Measurements from ENCODE around the gene RBM14.

RBM14 gene

DNA sequence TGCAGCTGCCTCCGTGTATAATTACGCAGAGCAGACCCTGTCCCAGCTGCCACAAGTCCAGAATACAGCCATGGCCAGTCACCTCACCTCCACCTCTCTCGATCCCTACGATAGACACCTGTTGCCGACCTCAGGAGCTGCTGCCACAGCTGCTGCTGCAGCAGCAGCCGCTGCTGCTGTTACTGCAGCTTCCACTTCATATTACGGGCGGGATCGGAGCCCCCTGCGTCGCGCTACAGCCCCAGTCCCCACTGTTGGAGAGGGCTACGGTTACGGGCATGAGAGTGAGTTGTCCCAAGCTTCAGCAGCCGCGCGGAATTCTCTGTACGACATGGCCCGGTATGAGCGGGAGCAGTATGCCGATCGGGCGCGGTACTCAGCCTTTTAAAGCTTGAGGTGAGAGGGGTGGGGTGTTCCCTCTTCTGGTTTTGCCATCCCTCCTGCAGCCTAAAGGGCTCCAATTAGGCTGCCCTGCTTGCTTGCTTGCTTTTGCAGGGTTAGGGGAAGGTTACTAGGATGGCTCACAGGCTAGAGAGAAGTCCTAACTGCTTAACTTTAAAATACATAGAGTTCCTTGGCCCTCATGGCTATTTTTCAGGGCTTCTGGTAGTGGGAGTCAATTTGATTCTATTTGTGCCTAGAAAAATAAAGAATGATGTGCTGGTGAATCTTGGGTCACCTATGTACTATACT lies 27.5 kb downstream of the RBM14 start:
- H3K4me3 ChIP-seq (ENCODE audit: low read depth, low read length): no peak overlapping the region
- TF ChIP-seq, protein P1, sequence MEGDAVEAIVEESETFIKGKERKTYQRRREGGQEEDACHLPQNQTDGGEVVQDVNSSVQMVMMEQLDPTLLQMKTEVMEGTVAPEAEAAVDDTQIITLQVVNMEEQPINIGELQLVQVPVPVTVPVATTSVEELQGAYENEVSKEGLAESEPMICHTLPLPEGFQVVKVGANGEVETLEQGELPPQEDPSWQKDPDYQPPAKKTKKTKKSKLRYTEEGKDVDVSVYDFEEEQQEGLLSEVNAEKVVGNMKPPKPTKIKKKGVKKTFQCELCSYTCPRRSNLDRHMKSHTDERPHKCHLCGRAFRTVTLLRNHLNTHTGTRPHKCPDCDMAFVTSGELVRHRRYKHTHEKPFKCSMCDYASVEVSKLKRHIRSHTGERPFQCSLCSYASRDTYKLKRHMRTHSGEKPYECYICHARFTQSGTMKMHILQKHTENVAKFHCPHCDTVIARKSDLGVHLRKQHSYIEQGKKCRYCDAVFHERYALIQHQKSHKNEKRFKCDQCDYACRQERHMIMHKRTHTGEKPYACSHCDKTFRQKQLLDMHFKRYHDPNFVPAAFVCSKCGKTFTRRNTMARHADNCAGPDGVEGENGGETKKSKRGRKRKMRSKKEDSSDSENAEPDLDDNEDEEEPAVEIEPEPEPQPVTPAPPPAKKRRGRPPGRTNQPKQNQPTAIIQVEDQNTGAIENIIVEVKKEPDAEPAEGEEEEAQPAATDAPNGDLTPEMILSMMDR (IDR thresholded peaks at IDR 0.05; ENCODE audit: control insufficient read depth, extremely low read depth, insufficient read depth): no peak
- no peak for DNase-seq (ENCODE audit: low read depth)

DNA sequence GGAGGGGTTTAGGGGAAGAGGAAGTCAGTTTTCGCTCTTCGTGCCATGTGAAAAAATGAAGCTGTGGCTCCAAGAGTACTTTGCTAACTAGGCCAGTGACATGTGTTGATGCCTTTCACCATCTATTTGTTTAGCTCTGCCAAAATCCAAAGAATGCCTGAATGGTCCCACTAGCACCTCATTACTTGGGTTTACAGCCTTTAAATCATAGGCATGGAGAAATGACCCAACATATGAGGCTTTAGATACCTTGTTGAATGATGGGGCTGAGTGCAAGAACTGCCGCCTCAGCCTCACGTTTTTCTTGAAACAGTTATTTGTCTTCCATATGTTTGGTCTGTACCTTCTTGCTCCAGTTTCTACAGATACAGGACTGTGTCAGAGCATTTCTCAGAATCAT lies 30.4 kb downstream of the RBM14 start:
- no peak overlapping the region for H3K4me3 ChIP-seq (ENCODE audit: low read depth, low read length)
- DNase-seq (ENCODE audit: low read depth): no peak
- TF ChIP-seq, protein P1 (IDR thresholded peaks at IDR 0.05; ENCODE audit: control insufficient read depth, extremely low read depth, insufficient read depth): no peak

DNA sequence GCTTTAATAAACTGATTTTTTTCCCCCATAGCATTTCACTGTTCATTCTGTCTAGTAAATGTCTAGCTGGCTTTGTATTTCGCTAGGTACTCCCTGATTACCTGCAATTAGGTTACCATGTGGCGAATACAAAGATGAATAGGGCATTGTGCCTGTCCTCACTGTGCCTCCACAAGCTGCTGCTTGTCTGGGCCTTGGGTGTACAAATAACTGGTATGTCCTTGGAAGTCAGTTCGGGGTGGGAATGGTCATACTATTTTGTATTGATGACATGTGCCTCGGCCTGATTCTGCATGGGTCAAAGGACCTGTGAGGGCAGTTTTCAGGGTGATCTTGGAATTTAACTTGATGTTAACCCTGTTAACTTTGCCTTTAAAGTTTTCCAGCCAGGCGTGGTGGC lies 33.5 kb downstream of the RBM14 start:
- H3K4me3 ChIP-seq (ENCODE audit: low read depth, low read length): no peak overlapping the region
- no peak for DNase-seq (ENCODE audit: low read depth)
- TF ChIP-seq, protein P1 (IDR thresholded peaks at IDR 0.05; ENCODE audit: control insufficient read depth, extremely low read depth, insufficient read depth): no peak

DNA sequence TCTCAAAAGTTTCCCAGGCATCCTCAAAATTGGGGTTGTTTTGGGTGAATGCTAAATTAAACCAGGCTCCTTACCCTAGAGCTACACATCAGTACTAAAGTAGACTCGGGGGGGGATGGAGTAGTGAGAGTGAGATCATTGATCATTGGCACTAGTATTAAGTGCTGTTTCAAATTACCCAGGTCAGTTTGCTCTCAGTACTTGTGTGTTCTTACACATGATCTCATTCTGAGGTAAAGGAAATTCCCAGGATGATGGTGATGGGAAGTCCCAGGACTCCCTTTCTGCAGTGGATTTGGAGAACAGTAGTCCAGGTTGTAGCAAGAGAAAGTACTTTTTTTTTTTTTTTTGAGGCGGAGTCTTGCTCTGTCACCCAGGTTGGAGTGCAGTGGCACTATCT lies 34.6 kb downstream of the RBM14 start:
- TF ChIP-seq, protein P1 (IDR thresholded peaks at IDR 0.05; ENCODE audit: control insufficient read depth, extremely low read depth, insufficient read depth): no peak
- no peak overlapping the region for H3K4me3 ChIP-seq (ENCODE audit: low read depth, low read length)
- no peak for DNase-seq (ENCODE audit: low read depth)

DNA sequence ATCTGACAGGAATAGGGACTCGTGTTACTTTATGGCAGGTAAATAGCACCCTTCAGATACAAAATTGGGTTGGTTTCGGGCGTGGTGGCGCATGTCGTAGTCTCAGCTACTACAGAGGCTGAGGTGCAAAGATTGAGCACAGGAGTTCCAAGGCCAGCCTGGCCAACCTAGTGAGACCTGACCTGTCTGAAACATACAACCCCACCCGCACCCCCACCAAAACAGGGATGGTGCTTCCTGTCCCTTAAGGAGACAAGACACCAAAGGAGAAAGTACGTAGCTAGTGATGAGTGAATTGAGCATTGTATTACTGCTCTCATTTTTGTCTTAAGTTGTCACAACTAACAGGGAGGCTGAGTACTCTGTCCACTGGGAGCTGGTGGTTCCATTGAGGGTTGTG lies 36.2 kb downstream of the RBM14 start:
- H3K4me3 ChIP-seq (ENCODE audit: low read depth, low read length): no peak overlapping the region
- DNase-seq (ENCODE audit: low read depth): no peak
- TF ChIP-seq, protein P1 (IDR thresholded peaks at IDR 0.05; ENCODE audit: control insufficient read depth, extremely low read depth, insufficient read depth): no peak

DNA sequence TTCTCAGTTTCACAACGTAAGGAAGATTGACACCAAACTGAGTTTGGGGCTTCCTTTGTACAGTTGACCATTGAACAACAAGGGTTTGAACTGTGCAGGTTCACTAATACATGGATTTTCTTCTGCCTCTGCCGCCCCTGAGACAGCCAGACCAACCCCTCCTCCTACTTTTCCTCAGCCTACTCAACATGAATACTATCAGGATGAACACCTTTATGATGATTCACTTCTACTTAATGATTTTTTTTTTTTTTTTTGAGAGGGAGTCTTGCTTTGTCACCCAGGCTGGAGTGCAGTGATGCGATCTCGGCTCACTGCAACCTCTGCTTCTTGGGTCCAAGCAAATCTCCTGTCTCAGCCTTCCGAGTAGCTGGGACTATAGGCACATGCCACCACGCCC lies 36.7 kb downstream of the RBM14 start:
- no peak overlapping the region for H3K4me3 ChIP-seq (ENCODE audit: low read depth, low read length)
- no peak for DNase-seq (ENCODE audit: low read depth)
- TF ChIP-seq, protein P1 (IDR thresholded peaks at IDR 0.05; ENCODE audit: control insufficient read depth, extremely low read depth, insufficient read depth): no peak

DNA sequence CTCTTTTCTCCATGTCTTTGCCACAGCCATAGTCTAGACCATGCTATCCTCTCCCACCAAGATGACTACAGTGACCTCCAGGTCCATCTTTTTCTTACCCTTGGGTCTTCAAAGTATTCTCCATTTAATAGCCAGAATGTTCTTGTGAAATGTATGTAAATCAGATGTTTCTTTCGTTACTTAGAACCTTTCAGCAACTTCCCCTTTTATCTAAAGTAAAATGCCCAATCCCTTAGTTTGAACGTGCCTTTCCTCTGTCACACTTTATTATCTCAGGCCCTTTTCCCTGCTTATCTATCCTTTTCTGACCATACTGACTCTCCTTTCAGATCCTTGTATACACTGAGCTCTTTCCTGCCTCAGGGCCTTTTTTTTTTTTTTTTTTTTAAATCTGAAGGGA lies 43.3 kb downstream of the RBM14 start:
- TF ChIP-seq, protein P1 (IDR thresholded peaks at IDR 0.05; ENCODE audit: control insufficient read depth, extremely low read depth, insufficient read depth): no peak
- no peak overlapping the region for H3K4me3 ChIP-seq (ENCODE audit: low read depth, low read length)
- DNase-seq (ENCODE audit: low read depth): no peak
